Ovary (tissue), 3 donors: ENCODE measurements around the gene CRLF2.
"Not testable (repeated sequence)": the region's sequence is repeated elsewhere in the genome, so short reads cannot be mapped to it uniquely, and the experiment has no call there.

Experiments used
- EP300 ChIP-seq: sonication (generic); formaldehyde crosslinking; IDR thresholded peaks from one replicate; pipeline ENCODE4 v1.6.1; 2017; ENCODE audit warnings: antibody characterized with exemption
- POLR2A ChIP-seq: fragments of 450-650 bp; IDR thresholded peaks from one replicate; pipeline ENCODE4 v1.6.1; 2017; ENCODE audit warnings: antibody characterized with exemption, mild to moderate bottlenecking, moderate library complexity
- TF ChIP-seq, protein P1 (sequence below), 3 donors: fragments of 450-650 bp in 2 of 3; fragments of 200-600 bp in 1 of 3; IDR thresholded peaks; one replicate each; pipeline versions ENCODE4 v1.5.1 to v1.8.0; 2016 to 2022; ENCODE audit warnings: antibody characterized with exemption in 3 of 3, mild to moderate bottlenecking in 1 of 3
- donor health status: DM: no; HTN: no; CAD: no.

DNA sequence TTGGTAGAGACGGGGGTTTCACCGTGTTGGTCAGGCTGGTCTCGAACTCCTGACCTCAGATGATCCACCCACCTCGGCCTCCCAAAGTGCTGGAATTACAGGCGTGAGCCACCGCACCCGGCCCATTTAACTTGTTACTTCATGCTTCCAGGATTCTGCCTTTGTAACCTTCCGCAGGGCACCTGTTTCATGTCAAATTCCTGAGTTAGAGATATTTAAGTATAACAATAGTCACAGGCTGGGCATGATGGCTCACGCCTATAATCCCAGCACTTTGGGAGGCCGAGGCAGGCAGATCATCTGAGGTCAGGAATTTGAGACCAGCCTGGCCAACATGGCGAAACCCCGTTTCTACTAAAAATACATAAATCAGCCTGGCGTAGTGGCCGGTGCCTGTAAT is 30.8 kb downstream of the CRLF2 start:
- TF ChIP-seq, protein P1, sequence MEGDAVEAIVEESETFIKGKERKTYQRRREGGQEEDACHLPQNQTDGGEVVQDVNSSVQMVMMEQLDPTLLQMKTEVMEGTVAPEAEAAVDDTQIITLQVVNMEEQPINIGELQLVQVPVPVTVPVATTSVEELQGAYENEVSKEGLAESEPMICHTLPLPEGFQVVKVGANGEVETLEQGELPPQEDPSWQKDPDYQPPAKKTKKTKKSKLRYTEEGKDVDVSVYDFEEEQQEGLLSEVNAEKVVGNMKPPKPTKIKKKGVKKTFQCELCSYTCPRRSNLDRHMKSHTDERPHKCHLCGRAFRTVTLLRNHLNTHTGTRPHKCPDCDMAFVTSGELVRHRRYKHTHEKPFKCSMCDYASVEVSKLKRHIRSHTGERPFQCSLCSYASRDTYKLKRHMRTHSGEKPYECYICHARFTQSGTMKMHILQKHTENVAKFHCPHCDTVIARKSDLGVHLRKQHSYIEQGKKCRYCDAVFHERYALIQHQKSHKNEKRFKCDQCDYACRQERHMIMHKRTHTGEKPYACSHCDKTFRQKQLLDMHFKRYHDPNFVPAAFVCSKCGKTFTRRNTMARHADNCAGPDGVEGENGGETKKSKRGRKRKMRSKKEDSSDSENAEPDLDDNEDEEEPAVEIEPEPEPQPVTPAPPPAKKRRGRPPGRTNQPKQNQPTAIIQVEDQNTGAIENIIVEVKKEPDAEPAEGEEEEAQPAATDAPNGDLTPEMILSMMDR (IDR thresholded peaks at IDR 0.05) = not testable (repeated sequence)
- TF ChIP-seq EP300, POLR2A: not testable (repeated sequence)
